CD4-positive, alpha-beta T cell treated with Interleukin-2 at 100 ng/mL for 4 hours (primary cell): ENCODE data around the gene LYPD6.

Source experiments
- DNase-seq: peaks from one replicate; pipeline ENCODE4 v3.0.0-alpha.2; 2020; ENCODE audit warnings: low spot score

The LYPD6 gene

GRCh38 chr2:149409506-149409905 lies 79.1 kb downstream of the LYPD6 start:
- DNase-seq: no peak

DNA sequence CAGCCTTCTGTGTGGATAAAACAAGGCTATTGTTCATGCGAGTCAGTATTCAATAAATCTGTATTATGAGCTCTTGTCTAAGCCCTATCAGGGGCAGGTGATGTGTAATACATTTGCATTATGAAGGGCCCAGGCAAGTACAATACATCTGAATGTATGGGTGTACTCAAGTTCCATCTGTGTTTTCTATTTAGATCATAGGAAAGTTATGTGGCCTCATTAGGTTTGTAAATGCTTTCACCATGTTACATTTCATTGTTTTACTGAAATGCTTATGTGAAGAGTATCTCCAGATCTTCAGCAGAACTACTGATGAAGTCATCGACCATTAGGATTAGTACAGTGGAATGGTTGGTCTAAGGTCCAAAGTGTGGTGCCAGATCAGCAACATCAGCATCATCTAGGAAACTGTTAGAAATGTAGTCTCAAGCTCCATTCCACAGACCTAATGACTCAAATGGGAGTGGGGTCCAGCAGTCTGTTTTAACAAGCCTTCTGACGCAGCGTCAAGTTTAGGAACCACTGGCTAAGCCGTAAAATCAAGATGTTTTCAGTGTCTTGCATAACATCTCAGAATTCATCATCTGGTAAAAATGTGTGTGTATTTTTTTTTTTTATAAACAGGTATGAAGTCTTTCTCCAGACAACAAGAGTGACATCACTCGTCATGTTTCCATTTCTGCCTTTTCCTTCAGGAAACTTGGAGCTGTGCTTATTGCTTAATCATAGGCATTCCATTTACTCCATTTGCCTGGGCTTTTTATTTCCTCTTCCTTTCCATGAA lies 80.5 kb downstream of the LYPD6 start:
- DNase-seq: no peak

GRCh38 chr2:149413487-149413886 lies 83.1 kb downstream of the LYPD6 start:
- no peak for DNase-seq

GRCh38 chr2:149415086-149415485 lies 84.7 kb downstream of the LYPD6 start:
- DNase-seq: no peak

DNA sequence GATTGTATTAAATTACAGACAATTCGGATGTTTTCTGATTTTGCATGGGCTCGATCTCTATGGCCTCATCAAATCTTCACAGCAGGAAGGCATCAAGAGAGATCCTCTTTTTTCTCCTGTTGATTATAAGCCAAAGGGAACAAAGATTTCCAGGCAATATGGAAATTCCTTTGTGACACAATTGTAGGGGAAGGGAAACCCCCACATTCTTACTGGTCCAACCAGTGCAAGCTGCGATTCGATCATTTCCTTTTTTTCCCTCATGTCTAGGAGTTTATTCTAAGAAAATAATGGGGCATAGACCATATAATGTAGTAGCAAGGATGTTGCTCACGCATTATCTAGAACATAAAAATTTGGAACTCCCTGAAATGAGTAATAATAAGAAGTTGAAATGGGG lies 87.7 kb downstream of the LYPD6 start:
- DNase-seq: no peak

GRCh38 chr2:149420053-149420963 lies 89.9 kb downstream of the LYPD6 start:
- no peak for DNase-seq

- no peak for DNase-seq
Observed at GRCh38 chr2:149421791-149422190, 91.4 kb downstream of the LYPD6 start.

DNA sequence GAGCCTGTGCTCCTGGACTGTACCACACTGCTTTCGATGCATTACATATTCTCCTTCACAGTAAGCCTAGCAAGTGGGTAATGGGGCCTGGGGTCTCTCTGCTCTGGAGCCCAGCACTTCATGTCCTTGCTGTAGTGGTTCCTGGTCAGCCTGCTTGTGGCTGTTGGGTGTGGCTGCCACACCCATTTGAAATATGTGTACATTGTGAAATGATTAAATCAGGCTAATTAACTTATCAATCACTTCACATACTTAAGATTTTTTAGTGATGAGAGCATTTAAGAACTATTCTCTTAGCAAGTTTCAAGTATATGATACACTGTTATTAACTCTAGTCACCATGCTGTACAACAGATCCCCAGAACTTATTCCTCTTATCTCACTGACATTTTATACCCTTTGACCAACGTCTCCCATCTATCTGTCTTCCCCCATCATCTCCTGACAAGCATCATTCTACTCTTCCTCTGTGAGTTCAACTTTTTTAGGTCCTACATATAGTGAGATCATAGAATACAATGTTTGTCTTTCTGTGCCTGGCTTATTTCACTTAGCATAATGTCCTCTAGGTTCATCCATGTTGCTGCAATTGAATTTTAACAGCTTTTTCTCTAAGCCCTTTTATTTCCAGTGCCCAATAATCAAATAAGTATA lies 92.1 kb downstream of the LYPD6 start:
- DNase-seq: no peak

DNA sequence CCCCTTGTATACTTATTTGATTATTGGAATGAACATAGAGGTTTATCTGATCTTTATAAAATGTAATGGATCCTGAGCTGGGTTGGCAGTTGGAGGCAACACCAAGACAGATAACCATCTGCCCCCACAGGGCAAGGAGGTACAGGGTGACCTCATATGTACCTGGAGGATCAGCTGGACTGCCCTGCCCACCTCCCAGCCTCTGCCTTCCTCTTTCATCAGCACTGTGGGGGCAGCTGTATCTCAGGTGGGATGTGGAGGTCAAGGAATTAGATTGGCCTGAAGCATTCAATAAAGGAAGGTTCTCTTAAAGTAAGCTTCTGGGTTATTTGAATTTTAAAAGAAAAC lies 92.6 kb downstream of the LYPD6 start:
- DNase-seq: no peak

- no peak for DNase-seq
Observed at GRCh38 chr2:149423630-149424029, 93.2 kb downstream of the LYPD6 start.

DNA sequence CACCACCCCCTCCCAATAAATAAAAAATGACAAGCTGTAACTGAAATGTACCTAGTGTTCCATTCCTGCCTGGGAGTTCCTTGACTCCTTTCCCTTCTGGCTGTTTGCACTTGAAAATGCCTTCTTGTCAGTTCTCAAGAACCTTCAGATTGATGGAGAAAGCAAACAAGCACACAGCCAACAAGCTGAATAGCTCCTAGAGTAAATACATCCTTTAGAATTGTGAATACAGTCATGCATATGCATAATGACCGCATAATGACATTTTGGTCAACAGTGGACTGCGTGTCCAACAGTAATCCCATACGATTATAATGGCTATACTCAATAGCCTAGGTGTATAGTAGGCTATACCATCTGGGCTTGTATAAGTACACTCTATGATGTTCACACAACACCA lies 97.0 kb downstream of the LYPD6 start:
- no peak for DNase-seq

GRCh38 chr2:149428783-149429182 lies 98.4 kb downstream of the LYPD6 start:
- DNase-seq: no peak

DNA sequence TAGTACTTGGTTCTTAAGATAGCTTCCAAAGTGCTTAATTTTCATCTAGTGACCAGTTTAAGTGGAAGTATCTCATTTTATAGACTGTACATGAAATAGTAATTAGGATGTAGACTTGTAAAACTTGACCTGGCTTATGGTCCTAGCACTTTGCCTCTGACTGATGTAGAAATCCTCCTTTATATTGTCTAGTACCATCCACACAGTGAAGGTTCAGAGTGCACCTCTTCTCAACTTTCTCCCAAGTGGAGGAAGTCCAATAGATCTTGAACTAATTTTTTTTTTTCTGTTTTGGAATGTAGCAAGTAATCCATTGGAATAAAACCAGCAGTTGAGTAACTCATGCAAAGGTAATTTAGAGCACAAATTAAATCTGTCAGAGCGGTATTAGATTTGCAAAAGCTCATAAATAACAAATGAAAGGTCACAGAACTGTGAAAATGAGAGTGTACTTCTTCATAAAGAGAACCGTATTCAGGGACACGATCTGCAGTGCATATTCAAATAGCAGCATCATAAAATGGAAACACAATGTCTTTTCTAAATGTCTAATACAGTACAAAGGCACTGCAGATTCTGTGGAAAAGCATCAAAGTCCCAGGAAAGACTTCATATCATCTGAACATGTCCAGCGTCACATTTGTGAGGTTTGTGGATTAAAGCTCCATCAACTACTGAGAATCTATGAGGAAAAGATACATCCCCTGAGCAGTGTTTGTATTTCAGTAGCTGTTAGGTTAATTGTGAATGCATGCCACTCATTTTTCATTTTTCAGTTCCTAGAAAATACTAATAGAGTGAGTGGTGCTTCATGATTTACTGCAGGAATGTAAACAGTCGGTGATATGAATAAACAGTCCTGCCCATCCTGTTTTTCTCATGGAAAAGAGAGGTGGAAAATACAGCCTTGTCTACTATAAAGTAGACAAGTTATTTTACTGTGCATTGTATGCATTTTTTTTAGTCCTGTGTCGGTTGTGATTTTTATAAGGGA lies 100.7 kb downstream of the LYPD6 start:
- no peak for DNase-seq

DNA sequence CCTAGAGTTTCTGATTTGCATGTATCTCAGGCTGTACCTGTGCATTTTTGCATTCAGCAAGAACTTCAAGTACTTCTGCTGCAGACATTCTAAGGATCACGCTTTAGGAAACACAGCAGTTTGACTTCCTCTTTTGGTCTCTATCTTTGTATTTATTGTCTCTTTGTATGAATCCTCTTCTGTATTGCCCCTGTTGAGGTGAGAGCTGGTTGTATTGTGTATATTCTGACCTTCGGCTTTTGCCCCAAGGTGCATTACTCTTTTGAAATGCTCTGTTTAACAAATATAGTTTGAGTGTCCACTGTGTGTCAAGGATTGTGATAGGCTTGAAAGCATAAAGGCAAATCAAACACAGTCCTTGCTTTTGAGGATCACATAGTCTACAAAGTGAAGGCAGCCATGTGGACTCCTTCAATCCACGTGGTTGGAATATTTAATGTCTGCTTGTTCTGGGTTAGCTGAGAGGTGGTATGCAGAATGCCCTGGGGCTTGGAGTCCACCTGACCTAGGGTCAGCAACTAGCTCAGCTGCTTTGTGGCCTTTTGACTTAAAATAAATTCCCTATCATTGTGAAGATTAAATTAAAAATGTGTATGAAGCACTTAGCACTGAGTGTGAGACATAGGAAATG lies 108.1 kb downstream of the LYPD6 start:
- DNase-seq: no peak

- DNase-seq: no peak
Observed at GRCh38 chr2:149441255-149441654, 110.9 kb downstream of the LYPD6 start.

DNA sequence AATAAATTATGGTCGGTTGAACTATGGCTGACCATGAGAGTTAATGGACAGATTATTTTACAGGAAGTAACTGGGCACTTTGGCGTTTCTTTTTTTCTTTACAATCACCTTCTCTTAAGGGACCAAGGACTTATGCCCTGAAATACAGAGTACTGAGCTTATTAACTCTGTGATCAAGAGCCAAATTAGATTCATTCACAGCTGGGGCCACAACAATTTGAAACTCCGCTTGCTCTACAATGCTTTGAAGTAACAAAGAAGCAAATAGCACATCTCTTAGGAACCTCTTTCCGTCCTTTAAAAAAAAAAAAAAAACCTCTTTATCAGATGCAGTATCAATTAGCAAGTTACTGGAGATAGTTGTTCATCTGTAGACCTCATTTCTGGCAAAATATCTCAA lies 112.0 kb downstream of the LYPD6 start:
- no peak for DNase-seq

- no peak for DNase-seq
Observed at GRCh38 chr2:149443150-149443549, 112.8 kb downstream of the LYPD6 start.

GRCh38 chr2:149446748-149447147 lies 116.4 kb downstream of the LYPD6 start:
- no peak for DNase-seq

DNA sequence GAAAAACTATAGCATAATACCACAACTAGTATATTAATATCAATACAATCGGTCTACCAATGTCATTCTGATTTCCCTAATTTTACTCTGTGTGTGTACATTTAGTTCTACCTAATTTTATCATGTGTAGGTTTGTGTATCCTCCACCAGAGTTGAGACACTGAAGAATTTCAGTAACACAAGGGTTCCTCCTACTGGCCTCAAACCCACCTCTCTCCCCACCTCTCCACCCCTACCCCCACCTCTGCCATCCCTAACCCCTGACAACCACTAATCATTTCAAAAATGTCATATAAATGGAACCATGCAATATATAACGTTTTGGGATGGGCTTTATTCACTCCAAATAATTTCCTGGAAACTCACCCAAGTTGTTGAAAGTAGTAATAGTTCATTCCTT lies 117.9 kb downstream of the LYPD6 start:
- DNase-seq: no peak

GRCh38 chr2:149449017-149449416 lies 118.6 kb downstream of the LYPD6 start:
- DNase-seq: no peak
